ENCODE data around the gene GUCY1A1.
A peak's percentile ranks its signal among the peaks of the same experiment; 100 is the strongest.

The GUCY1A1 gene

GRCh38 chr4:155761047-155761446 lies 94.4 kb downstream of the GUCY1A1 start:
- no peak for DNase-seq
- Histone ChIP-seq H3K36me3 (peaks cover 0 to 12% (median 0%) of the 10 kb centered on the region in 3 donors), H3K27me3 (no peaks in the 10 kb centered on the region), H3K9me3 (no peaks in the 10 kb centered on the region), H3K27ac (peak overlapping the region; percentile 90 to 95), H3K4me3 (no peak overlapping the region), H3K4me1 (peaks cover 0 to 20% (median 4%) of the 10 kb centered on the region in 4 donors)
- intact Hi-C loops (cut with DNase I; ENCODE audit: low total_unique reads), result no loop called here
- TF ChIP-seq CTCF (IDR thresholded peaks at IDR 0.05), result no peak

- DNase-seq, result no peak
- Histone ChIP-seq H3K9me3 (no peaks in the 10 kb centered on the region), H3K27me3 (no peaks in the 10 kb centered on the region), H3K4me3 (no peak overlapping the region), H3K36me3 (peaks cover 0 to 12% (median 0%) of the 10 kb centered on the region in 3 donors), H3K4me1 (peaks cover 0 to 20% (median 4%) of the 10 kb centered on the region in 4 donors), H3K27ac (peak overlapping the region in 1 of 2 donors; percentile 21)
- intact Hi-C loops (cut with DNase I; ENCODE audit: low total_unique reads), result no loop called here
- TF ChIP-seq CTCF (IDR thresholded peaks at IDR 0.05), result no peak
These were observed 95.3 kb downstream of the GUCY1A1 start for GRCh38 chr4:155761916-155762315.

DNA sequence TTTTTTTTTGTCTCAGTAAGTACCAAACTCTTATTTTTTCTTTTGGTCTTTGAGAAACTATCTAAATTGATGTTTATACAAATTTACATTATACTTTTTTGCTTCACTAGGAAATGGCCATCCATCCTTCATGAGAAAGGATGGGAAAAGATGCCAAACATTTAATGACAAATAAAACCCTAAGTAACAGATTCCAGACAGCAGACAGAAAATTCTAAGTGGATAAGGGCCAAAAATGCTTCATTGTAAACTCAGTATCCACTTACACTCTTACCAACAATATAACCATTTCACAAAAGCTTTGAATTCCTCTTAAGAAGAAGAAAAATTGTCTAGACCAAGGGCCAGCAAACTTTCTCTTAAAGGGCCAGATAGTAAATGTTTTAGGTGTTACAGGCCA lies 95.7 kb downstream of the GUCY1A1 start:
- no peaks in the 10 kb centered on the region for H3K27me3 ChIP-seq
- H3K36me3 ChIP-seq, result peaks cover 0 to 12% (median 0%) of the 10 kb centered on the region in 3 donors
- no peaks in the 10 kb centered on the region for H3K9me3 ChIP-seq
- no peak for TF ChIP-seq CTCF (IDR thresholded peaks at IDR 0.05)
- intact Hi-C loops (cut with DNase I; ENCODE audit: low total_unique reads), result no loop called here
- no peak for DNase-seq
- peak overlapping the region in 1 of 2 donors; percentile 21 for H3K27ac ChIP-seq
- H3K4me3 ChIP-seq, result no peak overlapping the region
- peaks cover 0 to 20% (median 4%) of the 10 kb centered on the region in 4 donors for H3K4me1 ChIP-seq

DNA sequence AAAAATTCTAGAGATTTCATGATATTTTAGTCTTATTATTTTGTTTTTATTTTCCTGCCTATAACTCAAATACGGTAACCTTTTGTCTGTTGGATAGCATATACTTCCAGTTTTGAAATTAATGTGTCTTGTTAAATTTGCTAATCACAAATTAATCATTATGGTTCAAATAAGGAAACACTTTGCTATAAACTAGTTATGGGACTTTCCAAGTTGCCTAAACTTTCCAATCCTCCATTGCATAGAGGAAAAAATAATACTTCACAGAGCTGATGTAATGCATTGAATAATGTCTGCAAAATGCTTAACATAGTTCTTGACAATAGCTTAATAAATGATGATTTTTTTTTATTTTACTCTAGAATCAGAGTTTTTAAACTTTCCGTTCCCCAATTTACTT lies 96.9 kb downstream of the GUCY1A1 start:
- no peak for DNase-seq
- Histone ChIP-seq H3K27ac (no peak overlapping the region), H3K4me3 (no peak overlapping the region), H3K4me1 (peaks cover 0 to 20% (median 4%) of the 10 kb centered on the region in 4 donors), H3K9me3 (no peaks in the 10 kb centered on the region), H3K27me3 (no peaks in the 10 kb centered on the region), H3K36me3 (peaks cover 0 to 12% (median 0%) of the 10 kb centered on the region in 3 donors)
- intact Hi-C loops (cut with DNase I; ENCODE audit: low total_unique reads), result no loop called here
- no peak for TF ChIP-seq CTCF (IDR thresholded peaks at IDR 0.05)

DNA sequence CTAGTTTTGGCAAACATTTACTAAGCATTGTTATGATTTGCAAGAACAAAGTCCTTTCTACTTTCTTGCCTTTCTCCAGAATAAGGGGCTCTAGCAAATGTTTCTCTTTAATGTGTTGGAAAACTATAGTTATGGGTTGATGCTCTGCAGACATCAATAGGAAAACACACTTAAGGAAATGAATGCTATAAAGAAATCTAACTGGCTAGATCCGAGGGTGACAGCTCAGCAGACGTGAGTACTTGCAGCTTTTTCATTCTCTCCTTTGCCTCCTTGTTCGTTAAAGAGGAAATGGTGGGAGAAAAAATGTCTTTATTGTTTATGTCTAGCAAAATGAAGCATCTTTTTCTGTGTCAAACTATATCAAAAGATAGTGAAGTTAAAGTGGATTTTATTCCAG lies 98.5 kb downstream of the GUCY1A1 start:
- TF ChIP-seq CTCF (IDR thresholded peaks at IDR 0.05), result no peak
- H3K27ac ChIP-seq, result no peak overlapping the region

GRCh38 chr4:155766622-155767021 lies 100.0 kb downstream of the GUCY1A1 start:
- TF ChIP-seq CTCF (IDR thresholded peaks at IDR 0.05), result no peak
- peaks cover 0 to 12% (median 0%) of the 10 kb centered on the region in 4 donors for H3K4me1 ChIP-seq
- peaks cover 0 to 12% (median 0%) of the 10 kb centered on the region in 3 donors for H3K36me3 ChIP-seq
- H3K27me3 ChIP-seq, result no peaks in the 10 kb centered on the region
- no peak for DNase-seq
- H3K27ac ChIP-seq, result no peak overlapping the region
- H3K9me3 ChIP-seq, result no peaks in the 10 kb centered on the region
- intact Hi-C loops (cut with DNase I; ENCODE audit: low total_unique reads), result no loop called here
- no peak overlapping the region for H3K4me3 ChIP-seq

More for the DNA sequence above, 98.5 kb downstream of the GUCY1A1 start:
- H3K9me3 ChIP-seq, result no peaks in the 10 kb centered on the region
- no peak overlapping the region for H3K4me3 ChIP-seq
- intact Hi-C loops (cut with DNase I; ENCODE audit: low total_unique reads), result no loop called here
- no peak for DNase-seq
- H3K36me3 ChIP-seq, result peaks cover 0 to 12% (median 0%) of the 10 kb centered on the region in 3 donors
- peaks cover 0 to 22% (median under 1%) of the 10 kb centered on the region in 4 donors for H3K4me1 ChIP-seq
- H3K27me3 ChIP-seq, result no peaks in the 10 kb centered on the region
